ENCODE data around the gene RPS21.

- peak; percentile 46 to 67 (median 56) for TF ChIP-seq CTCF (IDR thresholded peaks at IDR 0.05 in 4 of 5, conservative IDR thresholded peaks at IDR 0.05 in 1 of 5)
- TF ChIP-seq POLR2A (IDR thresholded peaks at IDR 0.05): no peak
These were observed 10.5 kb upstream of the RPS21 start for GRCh38 chr20:62376112-62377063.

All from gastrocnemius medialis (tissue), 4 donors.